NT2/D1 (cell line): Measurements from ENCODE around the gene NACA2.

ENCODE experiments used
- SUZ12 ChIP-seq: IDR thresholded peaks from 2 replicates; pipeline ENCODE4 v1.6.1; 2011; ENCODE audit not compliant: insufficient read length, insufficient read depth; ENCODE audit errors: extremely low read depth
- YY1 ChIP-seq: IDR thresholded peaks from 2 replicates; pipeline ENCODE4 v1.6.1; 2011; ENCODE audit not compliant: insufficient read length, insufficient read depth
- ZNF274 ChIP-seq: IDR thresholded peaks from 2 replicates; pipeline ENCODE4 v1.6.1; 2011; ENCODE audit warnings: mild to moderate bottlenecking, low read depth, low read length

DNA sequence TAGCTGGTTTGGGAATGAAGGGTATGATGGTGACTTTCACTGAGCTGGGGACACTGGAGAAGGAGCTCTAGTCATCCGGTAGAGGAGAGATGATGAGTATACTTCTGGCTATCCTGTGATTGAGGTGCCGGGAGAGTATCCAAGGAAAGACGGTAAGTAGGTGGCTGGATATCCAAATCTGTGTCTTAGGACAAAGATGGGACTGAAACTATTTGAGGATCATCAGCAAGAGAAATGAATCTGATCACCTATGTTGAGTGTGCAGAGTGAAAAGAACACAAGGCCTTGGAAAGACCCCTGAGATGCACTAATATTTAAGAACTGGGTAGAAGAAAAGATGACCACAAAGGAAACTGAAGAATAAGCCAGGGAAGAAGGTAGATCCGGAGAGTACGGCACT, 1.0 kb downstream of the NACA2 start:
- no peak for TF ChIP-seq YY1
- no peak for TF ChIP-seq ZNF274
- no peak for TF ChIP-seq SUZ12
